Measurements from ENCODE around the gene GSK3A. TPM values are rescaled to one million over a fixed set of nuclear protein-coding genes. Genes with fewer than 3 reads are reported as not detected.
A peak's percentile ranks its signal among the peaks of the same experiment; 100 is the strongest.

GSK3A gene
- total RNA-seq, 1 donor from 2014 or later = 19.7 TPM

GRCh38 chr19:42198676-42199439, 43.5 kb downstream of the GSK3A start:
- DNase-seq = no peak

DNA sequence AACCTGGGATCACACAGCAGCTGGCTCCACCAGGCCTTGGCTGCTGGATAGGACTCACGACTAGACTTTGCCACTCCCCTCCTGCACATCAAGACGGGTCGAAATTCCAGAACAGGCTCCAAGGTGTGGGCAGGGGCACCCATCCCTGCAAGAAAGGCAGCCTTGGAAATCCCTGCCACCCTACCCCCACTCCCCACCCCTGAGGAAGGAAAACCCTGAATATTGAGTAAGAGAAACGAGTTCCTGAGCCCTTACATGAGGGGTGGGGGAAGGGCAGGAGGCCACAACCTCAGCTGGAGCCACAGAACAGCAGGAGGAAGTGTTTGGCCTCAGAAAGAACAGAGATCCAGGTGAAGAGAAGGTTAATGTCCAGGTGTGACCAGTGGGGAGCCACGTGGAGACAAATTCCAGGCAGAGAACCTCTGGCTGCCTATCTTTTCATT, 45.0 kb downstream of the GSK3A start:
- no peak for DNase-seq

GRCh38 chr19:42196011-42197001, 46.1 kb downstream of the GSK3A start:
- no peak for DNase-seq

DNA sequence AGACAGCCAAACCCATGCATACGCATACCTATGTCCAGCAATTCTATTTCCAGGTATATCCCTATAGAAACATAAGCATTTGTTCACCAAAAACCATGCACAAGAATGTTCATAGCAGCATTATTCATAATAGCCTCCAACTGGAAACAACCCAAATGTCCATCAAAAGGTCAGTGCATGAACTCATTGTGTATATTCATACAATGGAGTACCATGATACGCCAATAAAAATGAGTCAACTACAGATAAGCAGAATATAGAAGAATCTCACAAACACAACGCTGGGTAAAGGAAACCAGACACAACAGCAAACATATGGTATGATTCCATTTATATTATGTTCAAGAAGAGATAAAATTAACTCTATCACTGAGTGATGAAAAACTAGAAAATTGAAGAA, 48.7 kb downstream of the GSK3A start:
- no peak for DNase-seq

GRCh38 chr19:42193294-42193693, 49.1 kb downstream of the GSK3A start:
- DNase-seq = no peak

DNA sequence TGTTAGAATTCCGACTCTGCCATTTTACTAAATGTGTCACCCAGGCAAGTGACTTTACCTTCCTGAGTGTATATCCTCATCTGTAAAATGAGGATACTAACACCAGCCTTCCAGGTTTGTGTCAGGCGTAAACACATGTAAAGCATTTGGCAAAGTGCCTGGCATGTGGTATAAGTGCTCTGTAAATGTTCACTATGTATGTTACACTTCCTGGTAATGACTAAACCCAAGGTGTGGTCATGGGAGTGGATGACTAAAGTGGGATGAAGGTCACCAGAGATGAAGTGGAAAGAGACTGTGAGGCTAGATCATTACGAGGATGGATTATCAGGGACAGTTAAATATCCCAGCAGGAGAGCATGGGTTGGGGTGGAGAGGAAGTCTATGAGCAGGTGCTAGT, 50.5 kb downstream of the GSK3A start:
- no peak for DNase-seq

DNA sequence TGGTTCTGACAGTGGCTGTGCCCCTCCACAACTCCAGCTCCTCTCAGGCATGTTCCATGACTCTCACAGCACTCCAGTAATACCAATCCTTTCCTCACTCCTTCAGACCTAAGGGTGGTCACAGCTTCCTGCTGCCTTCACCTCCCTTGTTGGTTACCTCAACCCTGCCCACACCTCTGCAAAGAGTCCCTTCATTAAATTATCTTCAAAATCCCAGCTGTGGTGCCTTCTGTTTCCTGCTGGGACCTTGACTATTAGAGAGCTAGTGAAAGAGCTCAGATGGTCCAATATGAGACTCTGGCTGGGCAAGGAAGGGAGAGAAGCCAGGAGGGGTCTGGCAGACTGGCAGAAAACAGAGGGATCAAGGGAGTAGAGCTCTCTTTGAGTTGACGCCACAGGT, 51.1 kb downstream of the GSK3A start:
- no peak for DNase-seq

DNA sequence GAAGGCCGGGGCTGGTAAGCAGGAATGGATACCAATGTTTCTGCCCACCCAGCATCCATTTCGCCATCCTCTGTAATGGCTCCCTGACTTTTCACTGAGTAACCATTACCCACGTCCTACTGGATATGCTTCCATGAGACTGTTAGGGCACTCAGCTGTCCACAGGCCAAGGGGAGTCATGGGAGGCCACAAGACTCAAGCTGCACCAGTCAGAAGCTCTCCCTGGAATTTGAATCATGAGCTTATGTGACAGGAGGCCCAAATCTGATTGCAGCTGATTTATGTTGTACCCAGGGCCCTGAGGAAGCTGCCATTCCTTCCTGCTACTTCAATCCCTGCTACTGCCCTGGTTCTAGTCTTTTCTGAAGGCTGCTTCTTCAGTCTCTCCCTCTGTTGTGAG, 53.3 kb downstream of the GSK3A start:
- no peak for DNase-seq

- DNase-seq = no peak
These were observed 53.7 kb downstream of the GSK3A start for GRCh38 chr19:42188665-42189064.

GRCh38 chr19:42185277-42185676, 57.1 kb downstream of the GSK3A start:
- DNase-seq = no peak

DNA sequence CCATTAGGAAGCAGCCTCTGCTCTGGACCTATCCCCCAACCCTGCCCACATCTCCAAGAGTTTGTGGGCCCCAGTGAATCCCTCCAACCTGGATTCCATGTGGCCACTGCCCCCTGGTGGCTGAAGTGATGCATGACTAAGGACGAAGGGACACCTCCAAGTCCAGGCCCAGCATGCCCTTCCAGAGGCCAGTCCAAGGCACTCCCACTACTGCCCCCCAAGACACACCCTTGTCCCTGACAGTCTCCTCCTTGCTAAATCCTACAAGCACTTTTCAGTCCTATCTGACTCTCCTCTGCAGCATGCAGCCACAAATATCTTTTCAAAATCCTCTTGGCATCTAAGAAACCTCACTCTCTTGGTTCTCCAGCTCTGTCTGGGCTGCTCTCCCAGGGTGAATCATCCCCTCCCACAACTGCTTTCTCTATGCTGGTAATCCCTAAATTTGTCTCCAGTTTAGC, 58.0 kb downstream of the GSK3A start:
- DNase-seq = peak; percentile 62

Other genes starting within 250 kb of the GSK3A start
- 153 TPM for gene ATP1A3, start 248.4 kb downstream of the GSK3A start, total RNA-seq
- 20.0 TPM for gene GRIK5, start 172.4 kb downstream of the GSK3A start, total RNA-seq
- gene ZNF574, start 166.4 kb downstream of the GSK3A start, total RNA-seq = 11.1 TPM
- 3.0 TPM for gene POU2F2, start 110.2 kb downstream of the GSK3A start, total RNA-seq
- 20.4 TPM for gene DEDD2, start 24.9 kb downstream of the GSK3A start, total RNA-seq
- gene ZNF526, start 22.3 kb downstream of the GSK3A start, total RNA-seq = 6.4 TPM
- 7.8 TPM for gene ERF, start 12.5 kb upstream of the GSK3A start, total RNA-seq
- 19.5 TPM for gene CIC, start 26.6 kb upstream of the GSK3A start, total RNA-seq
- gene PRR19, start 59.5 kb upstream of the GSK3A start, total RNA-seq = 1.4 TPM
- 198 TPM for gene PAFAH1B3, start 60.0 kb upstream of the GSK3A start, total RNA-seq
- 47.1 TPM for gene TMEM145, start 70.7 kb upstream of the GSK3A start, total RNA-seq
- gene MEGF8, start 83.0 kb upstream of the GSK3A start, total RNA-seq = 43.7 TPM
- not detected for gene CNFN, start 147.7 kb upstream of the GSK3A start, total RNA-seq
- 9.2 TPM for gene LIPE, start 184.8 kb upstream of the GSK3A start, total RNA-seq
- 0.31 TPM for gene CXCL17, start 200.3 kb upstream of the GSK3A start, total RNA-seq